SK-MEL-5 (cell line): Measurements from ENCODE around the gene SIVA1. TPM values are rescaled to one million over a fixed set of nuclear protein-coding genes. Genes with fewer than 3 reads are reported as not detected.
A peak's percentile ranks its signal among the peaks of the same experiment; 100 is the strongest.

Source experiments
- DNase-seq: peaks from one replicate; pipeline ENCODE4 v3.0.0-alpha.2; 2016; ENCODE audit warnings: low read depth, low spot score
- in situ Hi-C: cut with HindIII; loops from 2 replicates; pipeline ENCODE4 v1.10.0; 2016; ENCODE audit warnings: low sequenced_read_pairs, high pct_unique_total_duplicates, low pct_unique_long_range_greater_than_20kb
- polyA plus RNA-seq, 2 experiments: library from polyadenylated mRNA; depleted of rRNA; stranded (reverse); fragments of >200 nt; gene quantifications; 2 replicates each; pipeline ENCODE4 v1.2.3, GENCODE V29; 2015
- total RNA-seq: library from RNA; depleted of rRNA; stranded (reverse); fragments of >200 nt; shearing (Covaris generic); gene quantifications from 2 replicates; pipeline ENCODE4 v1.2.3, GENCODE V29; 2014; rRNA removed

SIVA1 gene, protein sequence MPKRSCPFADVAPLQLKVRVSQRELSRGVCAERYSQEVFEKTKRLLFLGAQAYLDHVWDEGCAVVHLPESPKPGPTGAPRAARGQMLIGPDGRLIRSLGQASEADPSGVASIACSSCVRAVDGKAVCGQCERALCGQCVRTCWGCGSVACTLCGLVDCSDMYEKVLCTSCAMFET
- 94.9 and 111 TPM in 2 replicates for total RNA-seq
- polyA plus RNA-seq (2015; cell fraction: cytosol; rRNA removed): 178 and 225 TPM in 2 replicates
- 60.4 and 92.1 TPM in 2 replicates for polyA plus RNA-seq (2015; cell fraction: nucleus; rRNA removed)

GRCh38 chr14:104752735-104753527, at the start of gene SIVA1:
Gene SIVA1, plus strand, starts transcription at chr14:104753147. Its CDS starts 55 bp downstream, at chr14:104753202.
- in situ Hi-C loops: no loop called here
- peak; percentile 99 for DNase-seq

DNA sequence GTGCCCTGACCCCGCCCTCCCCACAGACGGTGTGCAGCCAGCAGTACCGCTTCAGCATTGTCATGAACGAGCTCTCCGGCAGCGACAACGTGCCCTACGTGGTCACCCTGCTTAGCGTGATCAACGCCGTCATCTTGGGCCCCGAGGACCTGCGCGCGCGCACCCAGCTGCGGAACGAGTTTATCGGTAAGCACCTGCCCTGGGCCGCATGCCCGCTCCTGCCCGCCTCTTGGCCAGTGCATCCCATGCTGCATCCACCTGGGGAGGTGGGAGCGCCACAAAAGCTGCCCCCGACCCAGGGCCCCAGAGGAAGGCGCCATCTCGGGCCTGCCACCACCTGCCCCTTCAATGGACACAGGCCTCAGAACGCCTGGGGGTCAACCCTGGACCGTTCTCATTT, 49.7 kb upstream of the SIVA1 start:
- no peak for DNase-seq
- in situ Hi-C loops: no loop called here

- DNase-seq: no peak
- in situ Hi-C loops: no loop called here
These were observed 48.7 kb upstream of the SIVA1 start for GRCh38 chr14:104704252-104704651.

DNA sequence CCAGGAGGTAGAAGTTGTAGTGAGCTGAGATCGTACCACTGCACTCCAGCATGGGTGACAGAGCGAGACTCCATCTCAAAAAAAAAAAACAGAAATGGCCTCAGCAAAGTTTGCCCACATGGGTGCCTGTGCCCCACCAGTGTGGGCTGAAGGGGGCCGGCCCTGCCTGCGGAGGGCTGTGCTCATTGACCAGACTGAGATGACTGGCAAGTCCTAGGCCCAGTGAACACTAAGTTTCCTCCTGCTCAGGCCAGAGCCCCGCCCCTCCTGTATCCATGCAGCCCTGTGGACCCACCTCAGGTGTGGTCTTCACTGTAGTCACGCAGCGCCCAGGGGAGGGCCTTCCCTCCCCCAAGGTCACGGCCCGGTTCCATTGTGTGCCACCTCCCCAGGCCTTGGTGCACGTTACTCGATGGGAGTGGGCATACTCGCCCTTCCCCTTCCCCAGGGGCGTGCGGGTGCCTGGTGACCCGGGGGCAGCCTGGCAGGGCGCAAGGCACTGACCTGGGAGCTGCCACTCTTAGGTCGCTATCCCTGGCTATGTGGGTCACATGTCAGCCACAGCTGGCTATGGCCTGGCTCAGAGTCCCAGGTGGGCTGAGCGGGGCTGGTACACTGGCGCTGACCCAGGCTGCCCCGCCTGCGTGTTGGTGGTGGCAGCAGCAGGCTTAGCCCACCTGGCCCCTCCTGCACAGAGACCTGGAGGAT, 47.5 kb upstream of the SIVA1 start:
- in situ Hi-C loops: no loop called here
- peak; percentile 35 for DNase-seq

DNA sequence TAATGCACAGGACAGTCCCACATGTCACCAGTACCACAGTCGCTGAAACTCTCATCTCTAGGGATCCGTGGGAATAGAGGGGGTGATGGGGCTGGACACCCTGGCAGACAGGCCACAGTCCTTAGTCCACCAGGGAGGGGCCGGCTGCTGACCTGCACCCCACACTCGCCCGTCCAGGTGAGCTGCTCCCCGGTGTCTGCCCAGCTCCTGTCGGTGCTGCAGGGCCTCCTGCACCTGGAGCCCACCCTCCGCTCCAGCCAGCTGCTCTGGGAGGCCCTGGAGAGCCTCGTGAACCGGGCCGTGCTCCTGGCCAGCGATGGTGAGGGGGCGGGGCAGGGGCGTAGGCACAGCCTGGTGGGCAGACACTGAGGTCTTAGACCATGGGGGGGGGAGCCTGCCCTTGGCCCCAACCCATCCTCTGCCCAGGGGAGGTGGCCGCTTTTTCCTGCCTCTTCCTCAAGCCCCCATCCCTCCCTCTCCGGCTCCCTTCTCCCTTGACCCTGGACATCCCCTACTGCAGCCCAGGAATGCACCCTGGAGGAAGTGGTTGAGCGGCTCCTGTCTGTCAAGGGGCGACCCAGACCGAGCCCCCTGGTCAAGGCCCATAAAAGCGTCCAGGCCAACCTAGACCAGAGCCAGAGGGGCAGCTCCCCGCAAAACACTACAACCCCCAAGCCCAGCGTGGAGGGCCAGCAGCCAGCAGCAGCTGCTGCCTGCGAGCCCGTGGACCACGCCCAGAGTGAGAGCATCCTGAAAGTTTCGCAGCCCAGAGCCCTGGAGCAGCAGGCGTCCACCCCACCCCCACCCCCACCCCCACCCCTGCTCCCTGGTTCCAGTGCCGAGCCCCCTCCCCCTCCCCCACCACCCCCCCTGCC, 46.0 kb upstream of the SIVA1 start:
- in situ Hi-C loops: no loop called here
- DNase-seq: no peak

DNA sequence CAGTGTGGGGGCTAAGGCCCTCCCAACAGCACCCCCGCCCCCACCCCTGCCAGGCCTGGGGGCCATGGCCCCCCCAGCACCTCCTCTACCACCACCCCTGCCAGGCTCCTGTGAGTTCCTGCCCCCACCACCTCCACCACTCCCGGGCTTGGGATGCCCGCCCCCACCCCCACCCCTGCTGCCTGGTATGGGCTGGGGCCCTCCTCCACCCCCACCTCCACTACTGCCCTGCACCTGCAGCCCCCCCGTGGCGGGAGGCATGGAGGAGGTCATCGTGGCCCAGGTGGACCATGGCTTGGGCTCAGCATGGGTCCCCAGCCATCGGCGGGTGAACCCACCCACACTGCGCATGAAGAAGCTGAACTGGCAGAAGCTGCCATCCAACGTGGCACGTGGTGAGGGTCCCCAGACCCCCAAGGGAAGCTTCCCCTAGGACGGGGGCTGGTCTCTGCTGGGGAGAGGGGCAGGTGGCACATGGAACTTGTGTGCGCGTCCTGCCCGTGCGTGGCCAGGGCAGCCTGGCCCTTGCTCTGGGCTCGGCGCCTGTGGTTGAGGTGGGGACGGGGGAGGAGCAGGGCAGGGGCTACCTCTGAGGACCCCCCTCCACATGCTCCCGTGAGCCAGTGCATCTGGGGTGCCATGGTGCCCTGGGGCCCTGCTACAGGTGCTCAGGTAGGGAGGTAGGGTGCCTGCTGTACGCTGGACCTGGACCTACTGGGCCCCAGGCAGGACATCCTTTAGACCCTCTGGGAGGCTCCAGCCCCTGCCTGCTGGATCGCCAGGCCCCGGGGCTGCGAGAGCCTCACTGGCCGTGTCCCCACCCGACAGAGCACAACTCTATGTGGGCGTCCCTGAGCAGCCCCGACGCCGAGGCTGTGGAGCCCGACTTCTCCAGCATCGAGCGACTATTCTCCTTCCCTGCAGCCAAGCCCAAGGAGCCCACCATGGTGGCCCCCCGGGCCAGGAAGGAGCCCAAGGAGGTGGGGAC, 45.0 kb upstream of the SIVA1 start:
- DNase-seq: no peak
- in situ Hi-C loops: no loop called here

DNA sequence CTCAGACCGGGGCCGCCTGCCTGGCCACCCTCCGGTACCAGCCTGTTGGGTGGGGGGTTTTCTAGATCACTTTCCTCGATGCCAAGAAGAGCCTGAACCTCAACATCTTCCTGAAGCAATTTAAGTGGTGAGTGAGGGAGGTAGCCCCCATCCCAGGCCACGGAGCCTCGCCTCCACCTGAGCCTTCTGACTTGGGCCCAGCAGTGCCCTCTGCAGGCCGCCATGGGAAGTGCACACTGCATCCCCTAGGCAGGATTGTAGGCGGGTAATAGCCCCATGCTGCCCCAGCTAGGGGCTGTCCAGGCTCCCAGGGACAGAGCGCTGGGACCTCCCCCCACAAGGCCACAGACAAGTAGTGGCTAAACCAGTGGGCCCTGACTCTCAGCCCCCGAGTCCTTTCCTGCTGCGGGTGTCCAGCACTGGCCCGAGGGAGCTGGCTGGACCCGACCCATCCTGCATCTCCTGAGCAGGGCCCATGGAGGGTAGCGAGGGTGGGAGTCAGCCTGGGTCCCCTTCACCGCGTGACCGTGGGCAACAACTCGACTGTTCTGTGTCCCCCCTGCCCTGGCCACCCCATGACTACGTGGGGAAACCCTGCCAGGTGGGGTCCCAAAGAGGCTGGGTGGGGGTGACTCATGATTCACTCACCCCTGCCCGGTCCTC, 44.2 kb upstream of the SIVA1 start:
- peak; percentile 72 for DNase-seq
- in situ Hi-C loops: no loop called here

GRCh38 chr14:104709387-104710039, 43.4 kb upstream of the SIVA1 start:
- in situ Hi-C loops: no loop called here
- DNase-seq: no peak

GRCh38 chr14:104710071-104710735, 42.7 kb upstream of the SIVA1 start:
- no peak for DNase-seq
- in situ Hi-C loops: no loop called here

- no peak for DNase-seq
- in situ Hi-C loops: no loop called here
These were observed 39.8 kb upstream of the SIVA1 start for GRCh38 chr14:104712881-104713734.

GRCh38 chr14:104714066-104714465, 38.9 kb upstream of the SIVA1 start:
- no peak for DNase-seq
- in situ Hi-C loops: no loop called here

DNA sequence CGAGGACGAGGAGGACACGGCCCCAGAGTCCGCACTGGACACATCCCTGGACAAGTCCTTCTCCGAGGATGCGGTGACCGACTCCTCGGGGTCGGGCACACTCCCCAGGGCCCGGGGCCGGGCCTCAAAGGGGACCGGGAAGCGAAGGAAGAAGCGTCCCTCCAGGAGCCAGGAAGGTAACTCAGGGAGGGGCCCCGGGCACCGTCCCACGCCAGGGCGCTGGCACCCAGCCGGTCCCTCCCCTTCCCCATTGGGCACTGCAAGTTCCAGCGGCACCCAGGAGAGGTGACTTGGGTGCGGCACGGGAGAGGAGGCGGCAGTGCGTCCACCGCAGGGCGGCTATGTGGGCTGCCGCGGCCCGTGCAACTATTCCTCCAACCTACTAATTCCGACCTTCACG, 38.3 kb upstream of the SIVA1 start:
- in situ Hi-C loops: no loop called here

DNA sequence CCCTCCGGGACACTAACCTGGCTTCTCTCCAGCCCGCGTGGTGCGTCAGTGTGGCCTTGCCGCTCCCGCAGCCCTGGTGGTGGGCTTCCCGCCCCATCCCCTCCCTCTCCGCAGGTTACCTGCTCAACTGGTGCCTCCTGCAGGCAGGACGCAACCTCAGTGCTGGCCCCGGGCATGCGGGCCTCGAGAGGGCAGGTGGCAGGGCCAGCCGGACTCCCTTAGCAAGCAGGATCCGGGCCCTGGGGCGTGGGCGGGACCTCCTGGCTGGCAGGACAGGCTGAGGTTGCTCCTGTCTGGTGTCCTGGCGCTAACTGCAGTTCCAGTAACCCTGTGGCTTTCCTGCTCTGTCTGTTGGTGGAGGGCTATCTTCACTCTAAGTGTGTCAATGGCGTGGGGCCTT, 37.5 kb upstream of the SIVA1 start:
- in situ Hi-C loops: no loop called here

More for the DNA sequence above, 38.3 kb upstream of the SIVA1 start:
- DNase-seq: no peak

DNA sequence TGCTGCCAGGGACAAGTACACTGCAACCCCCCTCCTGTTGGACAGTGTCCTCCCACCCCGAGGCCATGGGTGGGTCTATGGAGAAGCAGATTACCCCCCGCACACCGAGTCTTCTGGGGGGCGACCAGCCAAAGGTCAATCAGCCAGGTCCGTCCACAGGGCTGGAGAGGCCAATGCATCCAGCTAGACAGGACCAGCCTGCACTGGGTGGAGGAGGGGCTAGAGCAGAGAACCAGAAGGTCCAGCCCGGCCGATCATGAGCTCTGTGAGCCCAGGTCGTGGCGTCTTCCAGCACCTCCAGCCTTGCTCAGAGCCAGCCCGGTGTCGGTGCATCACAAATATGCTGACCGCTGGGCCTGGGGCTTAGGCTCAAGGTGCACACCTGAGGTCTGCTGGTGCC, 37.1 kb upstream of the SIVA1 start:
- in situ Hi-C loops: no loop called here
- DNase-seq: no peak

More for the DNA sequence above, 37.5 kb upstream of the SIVA1 start:
- no peak for DNase-seq
